ENCODE data around the gene FAM221B.

DNA sequence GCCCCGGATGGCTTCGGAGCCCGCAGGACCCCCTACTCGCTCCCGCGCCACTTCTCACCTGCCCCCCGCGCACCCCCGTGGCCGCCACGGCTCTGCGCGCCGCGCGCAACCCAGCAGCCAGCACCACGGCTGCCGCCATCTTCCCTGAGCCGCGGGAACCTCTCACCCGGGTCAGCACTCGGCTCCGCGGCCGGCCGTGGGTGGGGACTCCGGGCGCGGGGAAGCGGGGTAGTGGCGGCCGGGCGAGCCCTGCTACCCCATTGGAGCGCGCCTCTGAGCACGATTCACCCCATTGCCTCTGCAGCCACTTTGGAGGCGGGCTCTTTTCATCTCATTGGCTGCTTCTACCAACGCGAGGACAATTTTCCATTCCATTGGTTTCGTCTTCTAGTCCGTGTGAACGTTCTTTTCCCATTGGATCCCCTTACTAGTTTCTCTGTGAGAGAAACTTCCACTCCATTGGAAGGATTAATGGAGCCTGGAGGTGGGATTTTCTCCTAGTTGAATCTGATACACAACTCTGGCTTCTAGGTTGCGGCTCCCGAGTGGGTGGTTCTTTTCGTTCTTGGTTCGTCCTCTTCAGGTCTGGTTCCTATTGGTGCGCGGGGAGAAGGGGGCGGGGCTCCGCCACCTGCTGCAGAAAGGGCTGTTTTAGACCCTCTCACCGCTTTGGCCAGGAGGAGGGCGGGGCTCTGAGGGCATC, 13.5 kb downstream of the FAM221B start, which contains the start of gene HINT2:
- TF ChIP-seq CTCF (IDR thresholded peaks at IDR 0.05) (peak in 1 of 4 experiments; percentile 9), POLR2A (IDR thresholded peaks at IDR 0.05) (peak; percentile 92 to 93)

All from sigmoid colon (tissue), 3 donors.